HG03558 (cell line): ENCODE measurements around the gene UBE2K.
"Not testable (repeated sequence)": the region's sequence is repeated elsewhere in the genome, so short reads cannot be mapped to it uniquely, and the experiment has no call there.

Source experiments
- ATAC-seq: cut with Tn5 transposase; IDR thresholded peaks from one replicate; pipeline ENCODE4 v1.9.1; 2021; ENCODE audit warnings: moderate number of reproducible peaks; ENCODE audit not compliant: unreplicated experiment; ENCODE audit errors: extremely low read depth

Gene UBE2K

DNA sequence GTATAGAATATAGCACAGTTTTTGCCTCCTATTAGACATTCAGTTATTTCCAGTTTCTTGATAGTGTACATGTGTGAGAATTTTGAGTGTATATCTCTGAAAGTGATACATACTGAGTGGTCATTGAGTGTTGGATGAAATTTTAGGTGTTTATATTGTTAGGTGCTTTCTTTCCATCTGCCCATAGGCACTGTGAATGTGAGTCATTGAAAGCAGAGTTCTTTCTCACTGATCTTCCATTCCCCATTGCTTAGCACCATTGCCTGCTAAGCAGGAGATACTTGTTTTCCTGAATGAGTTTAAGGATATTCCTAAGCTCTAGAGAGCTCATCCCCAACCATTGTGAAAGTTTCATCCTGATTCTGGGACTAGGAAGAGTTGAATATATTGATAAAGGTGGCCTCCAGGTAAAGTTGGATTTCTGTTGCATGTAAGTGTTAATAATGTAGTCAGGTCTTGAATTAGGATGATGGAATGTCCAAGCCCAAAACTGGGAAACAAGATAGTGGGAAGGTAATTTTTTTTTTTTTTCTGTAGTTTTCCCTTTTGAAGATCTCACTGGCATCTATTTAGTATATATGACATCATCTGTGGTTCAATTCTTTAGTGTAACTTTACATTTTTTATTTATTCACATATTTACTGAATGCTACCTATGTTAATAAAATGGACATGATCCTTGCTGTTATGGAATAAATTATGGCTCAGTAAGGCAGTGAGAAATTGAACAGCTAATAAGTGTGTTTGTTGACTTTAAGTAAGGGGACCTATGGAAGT lies 22.1 kb downstream of the UBE2K start:
- no peak for ATAC-seq

DNA sequence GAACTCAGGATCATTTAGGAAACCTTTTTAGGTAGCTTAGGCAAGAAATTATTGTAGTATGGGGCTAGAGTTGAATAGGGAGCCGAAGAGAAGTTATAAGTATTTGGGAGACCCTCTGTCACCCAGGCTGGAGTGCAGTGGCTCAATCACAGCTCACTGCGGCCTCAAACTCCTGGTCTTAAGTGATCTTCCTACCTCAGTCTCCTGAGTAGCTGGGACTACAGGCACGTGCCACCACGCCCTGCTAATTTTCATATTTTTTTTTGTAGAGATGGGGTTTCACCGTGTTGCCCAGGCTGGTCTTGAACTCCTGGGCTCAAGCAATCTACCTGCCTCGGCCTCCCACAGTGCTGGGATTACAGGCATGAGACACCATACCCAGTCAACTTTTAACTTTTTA lies 23.3 kb downstream of the UBE2K start:
- not testable (repeated sequence) for ATAC-seq

DNA sequence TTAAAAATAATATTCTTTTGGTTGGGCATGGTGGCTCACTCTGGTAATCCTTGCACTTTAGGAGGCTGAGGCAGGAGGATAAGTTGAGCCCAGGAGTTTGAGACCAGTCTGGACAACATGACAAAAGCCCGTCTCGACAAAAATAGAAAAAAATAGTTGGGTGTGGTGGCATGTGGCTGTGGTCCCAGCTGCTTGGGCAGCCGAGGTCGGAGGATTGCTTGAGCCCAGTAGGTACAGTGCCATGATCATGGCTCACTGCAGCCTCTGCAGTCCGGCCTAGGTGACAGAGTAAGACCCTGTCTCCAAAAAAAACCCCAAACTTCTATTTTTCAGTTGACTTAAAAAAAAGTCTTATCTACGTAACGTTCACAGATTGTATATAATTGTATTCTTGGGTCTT lies 23.9 kb downstream of the UBE2K start:
- ATAC-seq: no peak

DNA sequence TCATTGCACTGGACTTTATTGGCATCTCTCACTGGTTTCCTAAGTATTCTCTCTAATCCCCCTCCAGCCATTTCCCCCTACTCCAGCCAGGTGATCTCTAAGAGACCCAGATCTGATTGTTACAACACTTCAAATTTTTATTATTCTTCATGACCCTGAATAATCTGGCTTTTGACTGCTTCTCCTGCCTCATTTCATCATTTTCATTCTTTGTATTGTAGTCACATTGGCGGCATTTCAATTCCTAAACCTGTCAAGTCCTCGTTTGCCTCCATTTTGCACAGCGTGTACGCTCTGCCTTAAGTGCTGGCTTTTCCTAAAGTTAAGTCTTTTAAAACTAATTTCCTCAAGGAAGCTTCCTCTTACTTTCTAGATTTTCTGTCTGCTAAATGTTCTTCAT lies 31.6 kb downstream of the UBE2K start:
- ATAC-seq: no peak

DNA sequence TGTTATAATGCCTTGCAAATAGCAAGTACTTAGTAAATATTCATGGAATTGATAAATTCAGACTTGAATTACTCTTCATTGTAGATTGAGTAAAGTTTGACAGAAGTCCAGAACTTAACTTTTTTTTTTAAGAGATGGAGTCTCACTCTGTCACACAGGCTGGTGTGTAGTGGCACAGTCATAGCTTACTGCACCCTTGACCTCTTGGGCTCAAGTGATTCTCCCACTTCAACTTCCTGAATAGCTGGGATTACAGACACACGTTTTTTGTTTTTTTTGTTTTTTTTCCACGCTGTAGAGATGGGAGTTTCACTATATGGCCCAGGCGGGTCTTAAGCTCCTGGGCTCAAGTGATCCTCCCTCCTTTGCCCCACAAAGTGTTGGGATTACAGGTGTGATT lies 32.1 kb downstream of the UBE2K start:
- no peak for ATAC-seq

DNA sequence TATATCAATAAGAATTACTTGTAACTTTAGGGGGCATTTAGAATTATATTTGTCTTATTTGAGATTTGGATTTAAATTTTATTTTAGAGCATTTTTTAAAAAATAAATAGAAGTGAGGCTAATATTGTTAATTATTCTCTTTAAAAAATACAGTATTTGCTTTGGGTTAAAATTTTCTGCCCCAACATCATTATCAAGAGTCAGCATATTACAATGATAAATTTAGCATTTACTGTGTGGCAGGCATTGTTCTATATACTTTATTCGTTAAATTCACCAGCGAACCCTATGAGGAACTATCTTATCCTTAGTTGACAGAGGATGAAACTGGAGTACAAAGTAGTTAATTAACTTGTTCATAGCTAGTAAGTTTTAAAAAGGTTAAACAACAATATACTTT lies 34.0 kb downstream of the UBE2K start:
- no peak for ATAC-seq

DNA sequence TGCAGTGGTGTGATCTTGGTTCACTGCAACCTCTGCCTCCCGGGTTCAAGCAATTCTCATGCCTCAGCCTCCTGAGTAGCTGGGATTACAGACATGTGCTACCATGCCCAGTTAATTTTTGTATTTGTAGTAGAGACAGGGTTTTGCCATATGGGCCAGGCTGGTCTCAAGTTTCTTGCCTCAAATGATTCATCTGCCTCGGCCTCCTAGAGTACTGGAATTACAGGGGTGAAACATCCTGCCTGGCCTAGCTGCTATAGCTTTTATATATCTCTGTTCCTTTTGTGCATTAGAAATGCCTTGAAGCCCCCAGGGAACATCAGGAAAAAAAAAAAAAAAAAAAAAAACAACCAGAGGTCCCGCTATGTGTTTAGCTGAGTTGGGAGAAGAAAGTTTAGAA lies 34.8 kb downstream of the UBE2K start:
- ATAC-seq: no peak

DNA sequence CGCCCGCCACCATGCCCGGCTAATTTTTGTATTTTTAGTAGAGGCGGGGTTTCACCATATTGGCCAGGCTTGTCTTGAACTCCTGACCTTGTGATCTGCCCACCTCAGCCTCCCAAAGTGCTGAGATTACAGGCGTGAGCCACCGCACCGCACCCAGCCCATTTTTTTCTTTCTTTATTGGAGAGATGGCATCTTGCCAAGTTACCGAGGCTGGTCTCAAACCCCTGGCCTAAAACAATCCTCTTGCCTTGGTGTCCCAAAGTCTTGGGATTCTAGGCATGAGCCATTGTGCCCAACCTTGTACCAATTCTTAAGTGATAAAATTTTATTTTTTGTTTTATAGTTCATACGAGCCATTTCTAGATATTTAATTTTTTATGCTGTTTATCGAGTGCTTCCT lies 41.7 kb downstream of the UBE2K start:
- ATAC-seq: not testable (repeated sequence)

DNA sequence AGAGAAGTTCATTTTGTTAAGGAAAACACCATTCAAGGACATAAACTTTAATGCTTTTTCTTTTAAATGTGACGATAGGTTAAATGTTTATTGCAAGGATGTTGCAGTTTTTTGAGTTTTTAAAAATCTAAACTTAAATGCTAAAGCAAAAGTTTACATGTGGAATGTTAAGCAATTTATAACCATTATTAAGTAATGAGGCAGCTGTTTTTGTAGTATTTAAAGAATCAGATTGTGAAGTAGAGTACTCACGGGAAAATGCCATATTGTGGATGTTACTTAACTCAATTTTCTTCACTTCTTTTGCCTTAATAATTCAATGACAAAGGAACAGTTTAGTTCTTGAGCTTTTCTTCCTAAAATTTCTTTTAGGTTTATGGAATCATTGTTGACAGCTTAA lies 43.5 kb downstream of the UBE2K start:
- ATAC-seq: no peak

DNA sequence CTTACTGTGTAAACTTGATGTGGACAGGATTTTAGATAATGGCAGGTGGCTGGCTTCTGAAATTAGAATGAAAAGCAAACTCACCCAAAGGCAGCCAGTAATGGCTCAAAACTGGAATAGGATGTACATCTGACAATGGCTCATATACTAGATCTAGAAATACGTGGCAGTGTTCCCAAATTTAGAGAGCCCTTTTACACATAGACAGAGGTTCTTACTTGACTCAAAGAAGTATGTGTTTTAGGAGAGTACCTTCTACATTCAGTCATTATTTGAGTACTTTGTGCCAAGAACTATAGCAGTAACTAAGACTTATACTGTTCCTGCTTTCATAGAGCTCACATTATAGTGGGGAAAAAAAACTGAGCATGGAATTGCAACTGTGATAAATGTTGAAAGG lies 48.0 kb downstream of the UBE2K start:
- no peak for ATAC-seq

DNA sequence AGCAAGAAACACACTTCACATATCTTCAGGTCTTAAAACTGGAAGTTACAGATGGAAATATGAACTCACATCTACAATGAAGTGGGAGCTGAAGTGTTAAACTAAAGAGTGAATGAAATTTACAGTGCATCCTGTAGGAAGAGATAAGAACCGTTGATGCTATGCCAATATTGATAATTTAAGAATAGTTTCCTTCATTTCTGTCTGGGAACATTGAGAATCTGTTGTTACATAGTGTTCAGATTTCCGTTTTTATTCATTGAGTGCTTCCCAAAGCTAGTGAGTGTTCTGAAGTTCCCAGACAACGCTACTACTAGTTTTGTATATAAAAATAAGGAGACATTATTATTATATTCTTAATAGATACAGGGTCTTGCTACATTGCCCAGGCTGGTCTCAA lies 52.3 kb downstream of the UBE2K start:
- ATAC-seq: no peak

DNA sequence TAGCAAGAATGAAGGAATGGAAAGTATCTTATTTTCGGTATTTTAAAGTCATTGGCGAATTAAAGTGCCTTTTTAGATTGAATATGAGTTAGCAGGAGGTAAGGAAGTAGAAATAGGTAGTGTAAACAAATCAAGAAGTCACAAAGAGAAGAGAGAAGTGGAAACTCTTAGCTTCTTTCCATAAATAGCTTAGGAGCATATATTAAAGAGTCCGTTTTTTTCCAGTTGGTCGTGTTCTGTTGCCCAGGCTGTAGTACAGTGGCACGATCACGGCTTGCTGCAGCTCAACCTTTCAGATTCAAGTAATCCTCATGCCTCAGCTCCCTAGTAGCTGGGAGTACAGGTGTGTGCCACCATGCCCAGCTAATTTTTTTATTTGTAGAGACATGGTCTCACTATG lies 56.4 kb downstream of the UBE2K start:
- no peak for ATAC-seq

DNA sequence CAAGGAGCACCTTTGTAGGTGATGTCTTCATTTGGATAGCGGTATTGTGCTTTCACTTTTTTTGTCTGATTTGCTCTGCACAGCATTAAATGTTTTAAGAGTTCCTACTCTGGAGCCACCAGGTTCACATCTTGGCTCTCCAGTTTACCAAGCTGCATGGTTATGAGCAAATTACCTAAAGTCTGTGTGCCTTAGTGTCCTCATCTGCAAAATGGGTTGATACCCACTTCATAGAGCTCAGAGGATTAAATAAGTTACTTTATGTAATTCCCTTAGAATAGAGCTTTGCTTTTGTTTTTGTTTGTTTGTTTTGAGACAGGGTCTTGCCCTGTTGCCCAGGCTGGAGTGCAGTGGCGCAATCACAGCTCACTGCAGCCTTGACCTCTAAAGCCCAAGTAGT lies 58.2 kb downstream of the UBE2K start:
- no peak for ATAC-seq

DNA sequence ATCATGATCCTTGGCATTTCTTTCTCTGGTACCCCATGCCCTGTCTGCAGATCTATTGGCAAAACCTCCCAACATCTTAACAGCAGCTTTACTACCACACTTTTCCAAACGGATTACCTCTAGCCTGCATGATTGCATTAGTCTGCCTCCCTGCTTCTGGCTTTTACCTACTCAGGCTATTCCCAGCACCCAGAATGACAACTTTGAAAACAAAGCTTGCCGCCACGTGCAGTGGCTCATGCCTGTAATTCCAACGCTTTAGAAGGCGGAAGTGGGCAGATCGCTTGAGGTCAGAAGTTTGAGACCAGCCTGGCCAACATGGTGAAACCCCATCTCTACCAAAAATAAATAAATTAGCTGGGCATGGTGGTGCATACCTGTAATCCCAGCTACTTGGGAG lies 60.2 kb downstream of the UBE2K start:
- no peak for ATAC-seq

DNA sequence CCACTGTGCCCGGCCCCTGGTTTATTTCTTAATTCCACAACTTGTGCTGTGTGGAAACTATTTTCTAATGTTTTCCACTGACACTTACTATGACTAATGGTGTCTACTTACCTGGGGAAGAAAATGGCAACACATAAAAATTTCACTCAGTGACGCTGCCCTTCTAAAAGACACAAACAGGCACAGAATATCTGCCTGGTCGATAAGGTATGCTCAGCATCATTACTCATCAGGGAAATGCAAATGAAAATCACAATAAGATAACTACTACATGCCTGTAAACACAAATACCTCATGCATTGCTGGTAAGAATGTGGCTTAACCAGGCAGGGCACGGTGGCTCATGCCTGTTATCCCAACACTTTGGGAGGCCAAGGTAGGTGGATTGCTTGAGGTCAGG lies 61.6 kb downstream of the UBE2K start:
- no peak for ATAC-seq

DNA sequence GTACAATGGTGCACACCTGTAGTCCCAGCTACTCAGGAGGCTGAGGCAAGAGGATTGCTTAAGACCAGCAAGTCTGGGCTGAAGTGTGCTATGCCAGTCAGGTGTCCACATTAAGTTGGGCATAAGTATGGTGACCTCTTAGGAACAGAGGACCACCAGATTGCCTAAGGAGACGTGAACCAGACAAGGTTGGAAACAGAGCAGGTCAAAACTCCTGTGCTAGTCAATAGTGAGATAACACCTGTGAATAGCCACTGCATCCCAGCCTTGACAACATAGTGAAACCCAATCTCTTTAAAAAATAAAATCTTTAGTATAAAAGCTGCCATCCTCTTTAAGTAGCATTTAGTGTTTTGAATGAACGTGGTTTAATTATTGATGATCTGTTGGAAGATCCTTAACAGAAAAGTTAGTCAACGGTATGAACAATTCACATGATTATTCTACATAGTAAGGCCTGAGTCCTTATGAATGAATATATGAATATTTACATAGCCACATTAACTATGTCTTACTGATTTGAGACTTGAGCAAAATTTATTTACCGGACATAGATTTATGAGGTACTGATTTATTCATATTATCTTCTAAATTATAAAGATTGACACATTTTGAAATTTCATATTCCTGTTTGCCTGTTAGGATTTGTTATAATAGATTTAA lies 63.2 kb downstream of the UBE2K start:
- ATAC-seq: no peak

DNA sequence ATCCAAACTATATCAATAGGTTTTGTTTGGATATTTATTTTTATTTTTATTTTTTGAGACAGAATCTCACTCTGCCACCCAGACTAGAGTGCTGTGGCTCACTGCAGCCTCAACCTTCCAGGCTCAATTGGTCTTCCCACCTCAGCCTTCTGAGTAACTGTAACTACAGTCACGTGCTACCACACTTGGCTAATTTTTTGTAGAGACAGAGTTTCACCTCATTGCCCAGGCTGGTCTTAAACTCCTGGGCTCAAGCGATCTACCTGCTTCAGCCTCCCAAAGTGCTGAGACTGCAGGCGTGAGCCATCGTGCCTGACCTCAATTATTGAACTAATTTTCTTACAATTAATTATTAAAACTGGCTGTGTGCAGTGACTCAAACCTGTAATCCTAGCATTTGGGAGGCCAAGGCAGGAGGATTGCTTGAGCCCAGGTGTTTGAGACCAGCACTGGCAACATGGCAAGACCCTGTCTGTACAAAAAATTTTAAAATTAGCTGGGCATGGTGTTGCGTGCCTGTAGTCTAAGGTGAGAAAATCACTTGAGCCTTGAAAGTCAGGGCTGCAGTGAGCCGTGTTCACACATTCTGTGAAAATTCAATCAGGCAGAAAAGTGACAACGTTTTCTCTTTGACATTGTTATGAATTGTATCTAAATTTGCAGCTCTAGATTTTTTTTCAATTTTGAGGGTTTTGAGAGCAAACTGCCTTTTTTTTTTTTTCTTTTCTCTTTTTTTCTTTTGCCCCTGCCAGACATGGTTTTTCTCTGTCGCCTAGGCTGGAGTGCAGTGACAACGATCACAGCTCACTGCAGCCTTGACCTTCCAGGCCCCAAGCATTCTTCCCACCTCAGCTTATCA lies 66.0 kb downstream of the UBE2K start:
- peak; percentile 43 for ATAC-seq

DNA sequence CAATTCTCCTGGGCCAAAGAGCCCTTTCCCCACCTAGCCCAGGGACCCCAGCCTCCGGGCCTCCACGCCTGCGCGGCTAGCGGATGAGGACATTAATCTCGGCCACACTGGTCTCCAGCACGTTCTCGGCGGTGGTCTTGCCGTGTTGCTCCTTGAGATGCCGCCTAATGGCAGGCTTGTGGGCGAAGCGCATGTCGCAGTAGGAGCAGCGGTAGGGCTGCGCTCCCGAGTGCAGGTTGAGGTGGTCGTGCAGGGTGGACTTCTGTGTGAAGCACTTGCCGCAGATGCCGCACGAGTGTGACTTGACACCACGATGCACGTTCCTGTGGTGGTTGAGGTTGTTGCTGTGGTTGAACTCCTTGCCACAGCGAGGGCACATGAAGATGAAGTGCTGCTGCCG lies 72.1 kb downstream of the UBE2K start:
- no peak for ATAC-seq

DNA sequence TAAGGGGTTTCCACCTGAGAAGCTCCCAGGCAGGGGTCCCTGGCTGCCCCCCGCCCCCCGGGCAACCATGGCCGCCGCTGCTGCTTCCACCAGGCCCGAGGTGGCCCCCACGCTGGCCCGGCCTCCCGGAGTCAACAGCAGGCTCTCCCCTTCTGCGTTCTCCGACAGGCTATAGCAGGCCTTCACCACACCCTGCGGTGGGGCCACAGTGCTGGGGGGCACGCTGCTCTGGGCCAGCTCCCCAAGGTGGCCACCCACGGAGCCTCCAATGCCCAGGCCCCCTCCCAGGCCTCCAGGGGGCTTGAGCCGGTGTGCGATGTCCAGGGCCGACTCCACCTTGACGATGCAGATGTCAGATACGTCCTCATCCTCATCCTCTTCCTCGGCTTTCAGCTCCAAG lies 72.5 kb downstream of the UBE2K start:
- no peak for ATAC-seq

DNA sequence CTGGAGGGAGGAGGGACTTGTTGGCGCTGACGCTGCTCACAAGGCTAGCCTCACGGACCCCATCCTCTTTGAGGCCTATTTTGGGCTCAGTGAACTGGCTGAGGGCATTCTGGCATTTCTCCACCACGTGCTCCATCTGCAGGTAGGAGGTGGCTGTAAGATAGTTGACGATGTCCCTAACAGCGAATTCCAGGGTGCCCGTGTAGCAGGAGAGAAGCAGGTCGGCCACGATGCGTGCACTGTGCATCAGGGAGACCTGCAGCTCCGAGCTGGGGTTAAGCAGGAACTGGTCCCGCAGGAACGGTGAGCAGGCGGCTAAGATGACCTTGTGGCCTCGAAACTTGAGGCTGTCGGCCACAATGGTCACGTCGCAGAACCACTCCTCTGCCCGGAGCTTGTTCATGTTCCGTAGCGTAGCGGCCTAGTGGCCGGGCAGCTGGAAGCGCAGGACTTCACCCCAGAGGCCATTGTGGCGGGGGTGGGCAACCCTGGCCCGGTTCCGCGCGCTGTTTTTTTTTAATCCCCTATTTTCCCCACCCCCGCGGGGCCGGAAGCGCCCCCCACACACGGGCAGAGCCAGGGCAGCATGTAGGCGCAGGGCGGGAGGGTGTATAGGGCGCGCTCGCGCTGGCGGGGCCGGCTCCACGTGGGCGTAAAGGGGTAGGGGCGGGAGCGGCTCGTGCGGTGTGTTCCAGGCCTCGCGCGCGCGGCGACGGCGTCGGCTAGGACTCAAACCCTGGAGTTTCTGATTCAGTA lies 73.2 kb downstream of the UBE2K start:
- ATAC-seq: no peak
